ENCODE data around the gene ETFDH.

ETFDH gene

DNA sequence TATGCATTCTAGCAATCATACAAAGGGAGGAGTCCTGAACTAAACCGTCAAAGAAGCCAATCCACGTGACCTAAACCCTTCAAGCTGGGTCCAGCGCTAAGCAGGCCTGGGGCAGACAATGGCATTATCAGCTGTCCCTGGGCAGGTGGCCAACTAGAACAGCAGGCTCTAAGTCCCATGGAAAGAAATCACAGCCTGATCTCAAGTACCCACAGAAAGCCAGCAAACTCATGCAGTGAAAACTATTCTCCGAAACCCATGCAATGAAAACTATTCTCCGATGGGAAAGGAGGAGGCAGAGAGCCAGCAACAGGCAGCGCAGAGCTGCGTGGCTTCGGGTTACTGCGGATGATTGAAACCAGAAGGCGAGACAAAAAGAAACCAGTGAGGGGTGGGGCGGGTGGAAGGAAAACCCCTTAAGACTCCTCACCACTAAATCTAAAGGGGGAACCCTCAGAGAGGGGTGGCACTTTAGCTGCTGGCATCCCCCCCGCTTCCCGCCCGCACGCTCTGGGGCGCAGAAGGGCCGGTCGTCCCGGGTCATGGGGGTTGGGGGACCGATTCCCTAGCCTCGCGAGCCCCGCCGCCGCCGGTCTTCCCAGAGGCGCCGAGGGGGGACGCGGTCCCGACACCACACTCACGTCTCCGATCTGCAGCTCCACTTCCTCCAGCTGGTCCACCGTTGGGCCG lies 976 bp upstream of the ETFDH start:
- TF ChIP-seq, protein P1, sequence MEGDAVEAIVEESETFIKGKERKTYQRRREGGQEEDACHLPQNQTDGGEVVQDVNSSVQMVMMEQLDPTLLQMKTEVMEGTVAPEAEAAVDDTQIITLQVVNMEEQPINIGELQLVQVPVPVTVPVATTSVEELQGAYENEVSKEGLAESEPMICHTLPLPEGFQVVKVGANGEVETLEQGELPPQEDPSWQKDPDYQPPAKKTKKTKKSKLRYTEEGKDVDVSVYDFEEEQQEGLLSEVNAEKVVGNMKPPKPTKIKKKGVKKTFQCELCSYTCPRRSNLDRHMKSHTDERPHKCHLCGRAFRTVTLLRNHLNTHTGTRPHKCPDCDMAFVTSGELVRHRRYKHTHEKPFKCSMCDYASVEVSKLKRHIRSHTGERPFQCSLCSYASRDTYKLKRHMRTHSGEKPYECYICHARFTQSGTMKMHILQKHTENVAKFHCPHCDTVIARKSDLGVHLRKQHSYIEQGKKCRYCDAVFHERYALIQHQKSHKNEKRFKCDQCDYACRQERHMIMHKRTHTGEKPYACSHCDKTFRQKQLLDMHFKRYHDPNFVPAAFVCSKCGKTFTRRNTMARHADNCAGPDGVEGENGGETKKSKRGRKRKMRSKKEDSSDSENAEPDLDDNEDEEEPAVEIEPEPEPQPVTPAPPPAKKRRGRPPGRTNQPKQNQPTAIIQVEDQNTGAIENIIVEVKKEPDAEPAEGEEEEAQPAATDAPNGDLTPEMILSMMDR (IDR thresholded peaks at IDR 0.05) = no peak

GRCh38 chr4:158671665-158671914 lies 506 bp upstream of the ETFDH start, which contains the start of gene C4orf46:
C4orf46 (minus strand) TSS chr4:158671887; CDS start chr4:158671801, 86 bp downstream.
- TF ChIP-seq, protein P1 (IDR thresholded peaks at IDR 0.05) = no peak

GRCh38 chr4:158673633-158674032 lies 1.5 kb downstream of the ETFDH start:
- TF ChIP-seq, protein P1 (IDR thresholded peaks at IDR 0.05) = no peak

- TF ChIP-seq, protein P1 (IDR thresholded peaks at IDR 0.05) = no peak
These were observed 4.0 kb downstream of the ETFDH start for GRCh38 chr4:158676076-158676475.

DNA sequence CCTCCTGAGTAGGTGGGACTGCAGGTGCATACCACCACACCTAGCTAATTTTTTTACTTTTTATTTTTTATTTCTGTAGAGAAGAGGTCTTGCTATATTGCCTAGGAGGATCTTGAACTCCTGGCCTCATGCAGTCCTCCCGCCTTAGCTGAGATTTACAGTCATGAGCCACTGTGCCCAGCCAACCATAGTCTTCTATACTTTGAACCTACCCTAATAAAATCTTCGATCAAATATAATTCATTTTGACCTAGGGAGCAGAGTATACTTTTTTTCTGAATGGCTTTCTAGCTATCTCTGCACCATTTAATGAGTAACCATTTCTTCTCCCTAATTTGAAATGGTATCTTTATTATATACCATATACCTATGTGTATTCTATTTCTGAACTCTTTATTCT lies 6.7 kb downstream of the ETFDH start:
- TF ChIP-seq, protein P1 (IDR thresholded peaks at IDR 0.05) = no peak

- TF ChIP-seq, protein P1 (IDR thresholded peaks at IDR 0.05) = no peak
These were observed 9.5 kb downstream of the ETFDH start for GRCh38 chr4:158681629-158682028.

GRCh38 chr4:158682066-158682465 lies 10.0 kb downstream of the ETFDH start:
- TF ChIP-seq, protein P1 (IDR thresholded peaks at IDR 0.05) = no peak

GRCh38 chr4:158688813-158689212 lies 16.7 kb downstream of the ETFDH start:
- TF ChIP-seq, protein P1 (IDR thresholded peaks at IDR 0.05) = no peak

All from LNCAP (cell line).